ENCODE data around the gene PBXIP1.
"Not testable (repeated sequence)": the region's sequence is repeated elsewhere in the genome, so short reads cannot be mapped to it uniquely, and the experiment has no call there.

PBXIP1 gene

DNA sequence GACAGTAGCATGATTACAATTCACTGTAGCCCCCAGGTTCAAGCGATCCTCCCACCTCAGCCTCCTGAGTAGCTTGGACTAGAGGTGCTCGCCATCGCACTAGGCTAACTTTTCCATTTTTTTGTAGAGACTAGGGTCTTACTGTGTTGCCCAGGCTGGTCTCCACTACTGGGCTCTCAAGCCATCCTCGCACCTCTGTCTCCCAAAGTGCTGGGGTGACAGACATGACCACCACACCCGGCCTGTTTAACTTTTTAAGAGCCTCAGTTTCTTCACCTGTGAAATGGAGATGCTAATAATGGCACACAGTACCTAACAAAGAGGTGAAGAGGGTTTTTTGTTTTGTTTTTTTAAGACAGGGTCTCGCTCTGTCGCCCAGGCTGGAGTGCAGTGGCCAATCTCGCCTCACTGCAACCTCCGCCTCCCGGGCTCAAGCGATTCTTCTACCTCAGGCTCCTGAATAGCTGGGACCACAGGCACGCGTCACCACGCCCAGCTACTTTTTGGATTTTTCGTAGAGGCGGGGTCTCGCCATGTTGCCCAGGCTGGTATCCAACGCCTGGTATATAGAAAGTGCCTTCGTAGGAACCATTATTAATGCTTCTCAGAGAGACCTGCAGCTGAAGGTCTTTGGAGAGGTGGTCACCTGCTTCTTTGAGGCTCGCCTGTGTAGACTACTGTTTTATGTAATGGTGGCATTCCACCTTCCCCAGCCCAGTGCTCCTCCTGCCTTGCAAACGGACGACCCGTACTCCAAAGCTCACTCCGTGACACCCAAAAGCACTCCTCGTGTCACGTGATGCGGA lies 19.9 kb downstream of the PBXIP1 start:
- DNase-seq = no peak

DNA sequence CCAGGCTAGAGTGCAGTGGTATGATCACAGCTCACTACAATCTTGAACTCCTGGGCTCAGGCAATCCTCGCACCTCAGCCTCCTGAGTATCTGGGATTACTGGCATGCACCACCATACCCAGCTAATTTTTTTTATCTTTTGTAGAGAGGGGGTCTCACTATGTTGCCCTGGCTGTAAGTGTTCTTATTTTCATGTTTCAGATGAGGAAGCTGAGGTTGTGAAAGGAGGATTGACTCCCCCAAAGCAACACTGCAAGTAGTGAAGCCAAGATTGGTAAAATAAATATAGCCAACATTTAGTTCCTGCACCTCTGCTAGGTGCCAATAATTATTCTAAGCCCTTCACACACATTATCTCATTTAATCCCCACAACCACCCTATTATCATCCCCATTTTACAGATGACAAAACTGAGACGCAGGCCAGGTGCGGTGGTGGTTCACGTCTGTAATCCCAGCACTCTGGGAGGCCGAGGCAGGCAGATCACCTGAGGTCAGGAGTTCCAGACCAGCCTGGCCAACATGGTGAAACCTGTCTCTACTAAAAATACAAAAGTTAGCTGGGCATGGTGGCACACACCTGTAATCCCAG lies 21.4 kb downstream of the PBXIP1 start:
- no peak for DNase-seq

- DNase-seq = no peak
These were observed 23.9 kb downstream of the PBXIP1 start for GRCh38 chr1:154931940-154932487.

DNA sequence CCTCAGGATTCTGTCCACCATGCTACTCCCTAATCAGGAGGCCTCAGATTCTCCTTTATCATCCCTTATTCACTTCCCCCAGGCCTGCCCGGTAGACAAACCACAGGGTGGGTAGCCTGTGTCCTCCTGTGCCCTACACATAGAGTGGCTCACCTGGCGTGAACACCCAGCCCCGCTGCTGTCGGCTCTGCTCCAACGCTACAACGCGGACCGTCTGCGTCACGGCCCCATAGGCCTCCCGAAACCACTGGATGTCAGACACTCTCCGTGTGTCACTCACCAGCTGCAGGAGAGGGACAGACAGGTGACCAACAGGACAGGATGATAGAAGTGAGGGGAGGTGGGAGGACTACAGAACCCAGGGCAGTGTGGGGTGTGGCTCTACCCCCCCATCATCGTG lies 29.7 kb downstream of the PBXIP1 start:
- DNase-seq = no peak

DNA sequence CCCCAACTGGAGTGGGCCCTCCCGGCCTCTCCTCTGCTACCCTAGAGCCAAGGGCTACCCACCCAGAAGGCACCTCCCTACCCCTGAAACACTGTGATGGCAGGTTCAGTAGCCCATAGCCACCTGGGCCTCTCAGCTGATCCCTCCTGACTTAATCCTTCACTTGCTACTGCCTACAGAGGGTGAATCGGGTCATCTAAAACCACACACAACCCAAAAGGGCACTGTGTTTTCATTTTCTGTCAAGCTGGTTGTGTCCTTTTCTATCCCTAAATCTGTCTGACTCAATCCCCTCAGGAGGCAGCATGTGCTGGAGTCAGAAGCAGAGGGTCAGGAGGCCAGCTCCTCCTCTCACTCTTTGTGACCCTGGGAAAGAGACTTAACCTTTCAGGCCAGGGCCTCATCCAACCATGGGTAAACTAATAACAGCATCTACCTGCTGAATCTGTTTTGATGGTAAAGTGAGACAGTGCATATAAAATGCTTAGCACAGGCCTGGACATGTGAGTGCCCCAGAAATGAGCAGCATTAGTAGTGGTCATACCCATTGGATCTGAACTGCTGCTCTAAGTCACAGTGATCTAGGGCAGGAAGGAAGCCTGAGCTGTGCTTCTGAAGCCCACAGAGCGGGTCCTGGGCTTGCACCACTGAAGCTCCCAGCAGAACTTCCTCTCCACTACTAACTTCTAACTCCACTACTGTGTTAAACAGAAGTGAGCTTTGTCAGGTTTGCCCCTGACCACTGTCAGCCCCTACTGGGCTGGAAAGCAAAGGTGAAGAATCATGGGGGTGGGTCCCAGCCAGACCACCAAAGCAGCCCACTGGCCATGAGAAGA lies 30.3 kb downstream of the PBXIP1 start:
- no peak for DNase-seq

- DNase-seq = no peak
These were observed 32.2 kb downstream of the PBXIP1 start for GRCh38 chr1:154923695-154924094.

- DNase-seq = no peak
These were observed 42.6 kb downstream of the PBXIP1 start for GRCh38 chr1:154913273-154913672.

DNA sequence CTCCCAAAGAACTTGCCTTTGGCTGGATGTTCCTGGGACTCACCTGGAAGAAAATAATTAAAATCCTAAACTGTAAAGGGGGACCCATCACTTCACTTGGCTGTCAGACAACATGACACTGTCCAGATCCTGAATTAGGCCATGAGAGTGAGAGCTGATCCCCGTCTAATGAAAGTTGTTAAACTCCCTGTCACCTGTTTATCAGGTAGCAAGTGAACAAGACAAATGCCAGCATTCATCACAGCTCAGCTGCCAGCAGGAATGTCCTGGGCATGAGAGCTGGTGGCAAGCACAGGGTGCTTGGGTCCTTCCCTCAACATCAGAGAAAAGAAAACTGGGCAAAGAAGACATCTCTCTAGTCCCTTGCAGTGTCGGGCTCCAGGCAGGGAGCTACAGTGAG lies 43.1 kb downstream of the PBXIP1 start:
- DNase-seq = no peak

- DNase-seq = no peak
These were observed 44.0 kb downstream of the PBXIP1 start for GRCh38 chr1:154911691-154912550.

DNA sequence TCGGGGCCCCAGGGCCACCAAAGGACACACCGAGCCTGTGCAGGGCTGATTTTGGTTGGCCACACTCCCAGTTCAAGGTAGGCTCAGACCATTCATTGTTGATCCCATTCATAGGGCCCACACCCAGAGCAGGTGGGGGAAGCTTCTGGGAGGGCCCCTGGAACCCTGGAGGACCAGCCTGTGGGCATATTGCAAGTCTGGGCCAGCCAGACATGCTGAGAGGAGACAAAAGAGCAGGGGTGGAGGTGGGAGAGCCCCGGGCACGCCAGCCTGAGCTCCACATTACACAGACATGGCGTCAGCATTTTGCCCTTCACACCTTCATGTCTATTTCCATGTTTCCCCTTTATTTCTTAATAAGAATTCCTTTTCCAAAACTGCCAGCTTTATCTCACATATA lies 45.0 kb downstream of the PBXIP1 start:
- DNase-seq = no peak

- DNase-seq = no peak
These were observed 47.0 kb downstream of the PBXIP1 start for GRCh38 chr1:154908937-154909336.

DNA sequence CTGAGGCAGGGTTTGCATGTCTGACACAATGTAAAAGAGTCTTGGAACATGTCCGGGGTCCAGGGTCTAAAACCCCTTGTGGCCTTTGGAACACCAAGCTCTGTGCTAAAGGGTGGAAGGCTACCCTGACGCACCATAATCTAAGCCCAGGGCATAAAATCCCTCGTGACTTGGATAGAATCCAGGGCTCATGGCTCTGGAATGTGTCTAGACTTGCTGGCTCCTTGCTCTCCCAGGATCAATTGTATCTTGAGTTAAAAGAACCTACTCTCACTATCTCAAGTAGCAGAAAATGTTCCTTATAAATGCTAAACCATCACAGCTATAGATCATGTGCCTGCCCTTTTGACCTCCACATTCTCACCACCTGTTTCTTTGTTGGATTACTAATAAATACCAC lies 47.8 kb downstream of the PBXIP1 start:
- not testable (repeated sequence) for DNase-seq

GRCh38 chr1:154906621-154907081 lies 49.2 kb downstream of the PBXIP1 start:
- DNase-seq = no peak

- DNase-seq = no peak
These were observed 52.8 kb downstream of the PBXIP1 start for GRCh38 chr1:154902938-154903566.

- no peak for DNase-seq
These were observed 54.3 kb downstream of the PBXIP1 start for GRCh38 chr1:154901591-154901990.

DNA sequence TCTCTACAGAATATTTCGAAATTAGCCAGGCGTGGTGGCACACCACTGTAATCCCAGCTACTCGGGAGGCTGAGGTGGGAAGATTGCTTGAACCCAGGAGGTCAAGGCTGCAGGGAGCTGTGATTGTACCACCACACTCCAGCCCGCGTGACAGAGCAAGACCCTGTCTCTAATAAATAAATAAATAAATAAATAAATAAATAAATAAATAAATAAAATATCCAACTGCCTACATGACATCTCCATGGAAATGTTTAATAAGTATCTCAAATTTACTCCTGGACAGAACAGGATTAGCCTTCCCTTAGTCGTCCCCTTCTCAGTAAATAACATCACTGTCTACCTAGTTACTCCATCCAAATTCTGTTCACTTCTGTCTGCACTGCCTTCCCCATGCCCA lies 56.9 kb downstream of the PBXIP1 start:
- DNase-seq = no peak

DNA sequence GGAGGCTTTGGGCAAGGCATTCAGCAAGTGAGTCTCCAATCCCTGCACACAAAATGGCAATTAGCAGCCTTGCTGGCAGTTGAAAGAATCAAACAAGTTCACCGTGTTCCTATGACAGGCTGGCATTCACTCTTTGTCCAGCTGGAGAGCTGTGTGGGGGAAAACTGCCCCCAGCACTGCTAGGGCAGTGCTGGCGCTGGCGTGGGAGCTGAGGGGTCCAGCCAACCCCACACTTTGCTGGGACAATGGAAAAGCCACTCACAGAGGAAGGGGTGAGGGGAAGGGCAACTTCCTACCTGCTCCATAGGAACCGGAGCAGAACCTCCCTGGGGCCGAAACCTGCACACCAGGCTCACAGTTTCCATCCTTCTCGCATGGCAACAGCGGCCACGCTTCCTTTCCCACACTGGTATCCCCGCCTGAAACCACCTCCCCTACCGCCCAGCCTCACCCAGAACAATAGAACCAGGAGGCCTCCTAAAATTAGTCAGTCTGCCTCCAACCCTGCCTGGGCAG lies 59.1 kb downstream of the PBXIP1 start:
- no peak for DNase-seq

- no peak for DNase-seq
These were observed 60.1 kb downstream of the PBXIP1 start for GRCh38 chr1:154895798-154896197.
